GM18870 (cell line): ENCODE measurements around the gene ZDHHC19.
"Not testable (repeated sequence)": the region's sequence is repeated elsewhere in the genome, so short reads cannot be mapped to it uniquely, and the experiment has no call there.

ENCODE experiments used
- ATAC-seq: cut with Tn5 transposase; IDR thresholded peaks from one replicate; pipeline ENCODE4 v1.9.1; 2021; ENCODE audit warnings: moderate library complexity; ENCODE audit not compliant: unreplicated experiment

Gene ZDHHC19

GRCh38 chr3:196225763-196226364, 14.7 kb upstream of the ZDHHC19 start:
- ATAC-seq = no peak

GRCh38 chr3:196225086-196225485, 13.9 kb upstream of the ZDHHC19 start:
- no peak for ATAC-seq

- no peak for ATAC-seq
Observed at GRCh38 chr3:196222876-196223595, 11.8 kb upstream of the ZDHHC19 start.

- no peak for ATAC-seq
Observed at GRCh38 chr3:196220991-196221390, 9.8 kb upstream of the ZDHHC19 start.

GRCh38 chr3:196220587-196220986, 9.4 kb upstream of the ZDHHC19 start:
- ATAC-seq = no peak

GRCh38 chr3:196219970-196220311, 8.7 kb upstream of the ZDHHC19 start:
- ATAC-seq = no peak

GRCh38 chr3:196219194-196219969, 8.2 kb upstream of the ZDHHC19 start:
- peak; percentile 69 for ATAC-seq

GRCh38 chr3:196218155-196218712, 7.0 kb upstream of the ZDHHC19 start:
- ATAC-seq = no peak

GRCh38 chr3:196217307-196218154, 6.3 kb upstream of the ZDHHC19 start:
- no peak for ATAC-seq

GRCh38 chr3:196216681-196217211, 5.5 kb upstream of the ZDHHC19 start:
- ATAC-seq = no peak

- no peak for ATAC-seq
Observed at GRCh38 chr3:196216089-196216564, 4.9 kb upstream of the ZDHHC19 start, which contains the start of gene SLC51A. Gene SLC51A (plus strand): TSS chr3:196216534. CDS start chr3:196216713, 179 bp downstream.

- ATAC-seq = no peak
Observed at GRCh38 chr3:196215493-196216020, 4.4 kb upstream of the ZDHHC19 start.

- ATAC-seq = no peak
Observed at GRCh38 chr3:196214783-196215441, 3.7 kb upstream of the ZDHHC19 start.

- ATAC-seq = not testable (repeated sequence)
Observed at GRCh38 chr3:196209944-196210672, 1.1 kb downstream of the ZDHHC19 start.

- ATAC-seq = no peak
Observed at GRCh38 chr3:196208942-196209695, 2.1 kb downstream of the ZDHHC19 start.

GRCh38 chr3:196207833-196208607, 3.2 kb downstream of the ZDHHC19 start:
- no peak for ATAC-seq

- ATAC-seq = no peak
Observed at GRCh38 chr3:196207159-196207832, 3.9 kb downstream of the ZDHHC19 start.
